Keratinocyte (primary cell): ENCODE data around the gene SSH3. TPM values are rescaled to one million over a fixed set of nuclear protein-coding genes. Genes with fewer than 3 reads are reported as not detected.
A peak's percentile ranks its signal among the peaks of the same experiment; 100 is the strongest.

Experiments used
- DNase-seq: peaks from one replicate; pipeline ENCODE4 v3.0.0-alpha.2; 2011; ENCODE audit warnings: low read depth, missing footprints, low spot score
- FAIRE-seq: peaks from 2 replicates; lab custom pipeline; 2011; peaks lifted over from hg19 to GRCh38; lab: Jason Lieb, UNC
- H2AFZ ChIP-seq: 2 replicates; pipeline ENCODE4 v1.6.0; 2012; ENCODE audit warnings: low read length, control low read depth, inconsistent platforms; ENCODE audit not compliant: control insufficient read depth
- H3K27ac ChIP-seq: 2 replicates; pipeline ENCODE4 v1.5.1; 2011; ENCODE audit warnings: low read length; ENCODE audit not compliant: control insufficient read depth, insufficient read depth
- H3K27me3 ChIP-seq: 3 replicates; pipeline ENCODE4 v1.6.0; 2011; ENCODE audit warnings: low read length; ENCODE audit not compliant: control insufficient read depth, insufficient read depth; ENCODE audit errors: extremely low read depth
- H3K36me3 ChIP-seq, 2 experiments: 2 replicates in 1 of 2; 3 replicates in 1 of 2; pipeline ENCODE4 v1.5.1; 2011; ENCODE audit warnings: low read length in 2 of 2, mild to moderate bottlenecking in 1 of 2; ENCODE audit not compliant: control insufficient read depth in 2 of 2, insufficient read depth in 2 of 2; ENCODE audit errors: extremely low read depth in 1 of 2
- H3K4me1 ChIP-seq: 3 replicates; pipeline ENCODE4 v1.5.1; 2011; ENCODE audit warnings: low read length; ENCODE audit not compliant: control insufficient read depth, insufficient read depth; ENCODE audit errors: extremely low read depth
- H3K4me2 ChIP-seq: 3 replicates; pipeline ENCODE4 v1.6.0; 2011; ENCODE audit warnings: low read depth, low read length; ENCODE audit not compliant: control insufficient read depth, insufficient read depth; ENCODE audit errors: extremely low read depth
- H3K4me3 ChIP-seq, 3 experiments: fragments of 200-600 bp in 1 of 3; sonication (generic) in 1 of 3; 2 replicates in 2 of 3; 3 replicates in 1 of 3; pipeline ENCODE4 v1.5.1; 2011 to 2016; ENCODE audit warnings: low read length in 3 of 3, mild to moderate bottlenecking in 3 of 3, control low read depth in 2 of 3, inconsistent platforms in 1 of 3, low read depth in 1 of 3, mixed read lengths in 1 of 3, mixed run types in 1 of 3, moderate library complexity in 1 of 3; ENCODE audit not compliant: control insufficient read depth in 2 of 3, insufficient read depth in 2 of 3; ENCODE audit errors: extremely low read depth in 1 of 3
- H3K79me2 ChIP-seq: 2 replicates; pipeline ENCODE4 v1.6.0; 2012; ENCODE audit warnings: low read length; ENCODE audit not compliant: control insufficient read depth, insufficient read depth
- H3K9ac ChIP-seq: 3 replicates; pipeline ENCODE4 v1.6.0; 2011; ENCODE audit warnings: low read length; ENCODE audit not compliant: control insufficient read depth, insufficient read depth; ENCODE audit errors: extremely low read depth
- H3K9me1 ChIP-seq: 3 replicates; pipeline ENCODE4 v1.6.0; 2011; ENCODE audit warnings: low read length; ENCODE audit not compliant: control insufficient read depth, insufficient read depth; ENCODE audit errors: extremely low read depth
- H3K9me3 ChIP-seq: 2 replicates; pipeline ENCODE4 v1.5.1; 2012; ENCODE audit warnings: low read depth, low read length; ENCODE audit not compliant: control insufficient read depth
- H4K20me1 ChIP-seq: 3 replicates; pipeline ENCODE4 v1.6.0; 2011; ENCODE audit warnings: low read length; ENCODE audit not compliant: control insufficient read depth, insufficient read depth; ENCODE audit errors: extremely low read depth
- EZH2 ChIP-seq: IDR thresholded peaks from one replicate; pipeline ENCODE4 v1.6.1; 2012; ENCODE audit warnings: inconsistent platforms, mild to moderate bottlenecking, low read length, moderate library complexity
- dilution Hi-C: fragments of 300-500 bp; cut with MboI; formaldehyde crosslinking; loops from one replicate; pipeline ENCODE4 v1.7.0; 2020; ENCODE audit warnings: low sequenced_read_pairs; ENCODE audit not compliant: extremely low pct_ligation_motif_present
- polyA plus RNA-seq, 5 experiments: library from polyadenylated mRNA; depleted of rRNA in 3 of 5; stranded (reverse) in 3 of 5; stranded (forward) in 1 of 5; unstranded in 1 of 5; fragments of >200 nt; gene quantifications; 1 replicate in 1 of 5; 2 replicates in 3 of 5; 3 replicates in 1 of 5; pipeline versions ENCODE4 v1.2.1 to v1.2.3, GENCODE V29; 2011 to 2012; ENCODE audit warnings: missing spikeins in 2 of 5, low read depth in 1 of 5, low replicate concordance in 1 of 5
- TF ChIP-seq, protein P1 (sequence below), 3 experiments: IDR thresholded peaks in 1 of 3; conservative IDR thresholded peaks in 1 of 3; optimal IDR thresholded peaks in 1 of 3; 2 replicates in 2 of 3; 3 replicates in 1 of 3; pipeline versions ENCODE3 to v1.5.1; 2011; ENCODE audit warnings: low read length in 3 of 3, mild to moderate bottlenecking in 3 of 3, moderate library complexity in 2 of 3, control low read depth in 1 of 3, inconsistent platforms in 1 of 3; ENCODE audit not compliant: insufficient read depth in 2 of 3; ENCODE audit errors: extremely low read depth in 1 of 3

The SSH3 gene
- polyA plus RNA-seq, 1 donor (not counting 4 experiments of a cell fraction or from before 2014, with no cell fraction given), result 24.8 TPM

DNA sequence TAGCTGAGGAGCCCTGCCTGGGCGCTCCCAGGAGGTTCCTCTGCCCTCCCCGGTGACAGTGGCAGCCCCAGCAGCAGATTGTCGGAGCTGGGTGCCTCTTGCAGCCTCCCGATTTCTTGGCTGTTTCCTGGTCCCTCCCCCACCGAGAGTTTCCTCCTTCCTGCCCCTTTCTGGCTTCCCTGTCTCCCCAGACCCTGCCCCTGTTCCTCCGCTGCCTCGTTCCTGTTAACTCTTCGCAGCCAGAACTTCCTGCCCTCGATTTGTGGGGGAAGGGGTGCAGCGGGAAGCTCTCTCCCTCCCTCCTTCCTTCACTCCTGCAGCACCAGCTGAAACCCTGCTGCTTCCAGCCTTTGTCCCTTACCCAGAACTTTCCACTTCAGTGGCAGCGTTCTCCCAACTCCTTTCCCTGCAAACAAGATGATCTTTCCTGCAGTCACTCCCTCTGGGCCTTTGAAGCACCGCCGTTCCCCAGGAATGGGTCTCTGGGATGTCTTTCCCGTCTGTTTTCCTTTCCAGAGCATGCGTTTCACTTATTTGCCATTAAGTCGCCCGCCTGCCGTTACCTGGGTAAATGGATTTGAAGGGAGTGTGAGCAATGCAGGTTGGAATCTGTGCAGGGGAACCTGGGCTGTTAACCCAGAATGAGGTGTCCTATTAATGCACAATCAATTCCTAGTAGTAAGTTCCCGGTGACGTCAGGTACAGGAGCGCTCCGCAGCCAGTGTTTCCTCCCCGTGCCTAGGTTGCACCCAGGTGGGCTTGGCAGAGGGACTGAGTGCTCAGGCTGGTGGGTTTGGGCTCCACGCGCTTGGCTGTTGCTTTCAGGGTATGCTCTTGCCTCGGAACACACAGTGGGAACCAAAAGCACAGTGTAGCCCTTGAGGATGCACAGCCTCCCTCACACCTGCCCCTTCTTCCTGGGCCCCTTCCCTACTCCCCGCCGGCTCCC is 32.8 kb upstream of the SSH3 start:
- no peaks in the 10 kb centered on the region for H3K27me3 ChIP-seq
- H3K9ac ChIP-seq, result peak overlapping the region; percentile 55
- dilution Hi-C loops, result no loop called here
- peak overlapping the region; percentile 85 for H3K4me2 ChIP-seq
- FAIRE-seq (no peak), DNase-seq (no peak)
- peaks cover 51% of the 10 kb centered on the region for H3K4me1 ChIP-seq
- H3K79me2 ChIP-seq, result peaks cover 85% of the 10 kb centered on the region
- peaks cover 10 to 29% of the 10 kb centered on the region in 2 experiments for H3K36me3 ChIP-seq
- H3K4me3 ChIP-seq, result peak overlapping the region; percentile 1 to 50 (median 44)
- peaks cover 2% of the 10 kb centered on the region for H3K9me1 ChIP-seq
- H3K9me3 ChIP-seq, result no peaks in the 10 kb centered on the region
- H3K27ac ChIP-seq, result peak overlapping the region; percentile 27
- peaks cover 14% of the 10 kb centered on the region for H4K20me1 ChIP-seq
- H2AFZ ChIP-seq, result no peak overlapping the region
- TF ChIP-seq EZH2, result no peak
- TF ChIP-seq, protein P1, sequence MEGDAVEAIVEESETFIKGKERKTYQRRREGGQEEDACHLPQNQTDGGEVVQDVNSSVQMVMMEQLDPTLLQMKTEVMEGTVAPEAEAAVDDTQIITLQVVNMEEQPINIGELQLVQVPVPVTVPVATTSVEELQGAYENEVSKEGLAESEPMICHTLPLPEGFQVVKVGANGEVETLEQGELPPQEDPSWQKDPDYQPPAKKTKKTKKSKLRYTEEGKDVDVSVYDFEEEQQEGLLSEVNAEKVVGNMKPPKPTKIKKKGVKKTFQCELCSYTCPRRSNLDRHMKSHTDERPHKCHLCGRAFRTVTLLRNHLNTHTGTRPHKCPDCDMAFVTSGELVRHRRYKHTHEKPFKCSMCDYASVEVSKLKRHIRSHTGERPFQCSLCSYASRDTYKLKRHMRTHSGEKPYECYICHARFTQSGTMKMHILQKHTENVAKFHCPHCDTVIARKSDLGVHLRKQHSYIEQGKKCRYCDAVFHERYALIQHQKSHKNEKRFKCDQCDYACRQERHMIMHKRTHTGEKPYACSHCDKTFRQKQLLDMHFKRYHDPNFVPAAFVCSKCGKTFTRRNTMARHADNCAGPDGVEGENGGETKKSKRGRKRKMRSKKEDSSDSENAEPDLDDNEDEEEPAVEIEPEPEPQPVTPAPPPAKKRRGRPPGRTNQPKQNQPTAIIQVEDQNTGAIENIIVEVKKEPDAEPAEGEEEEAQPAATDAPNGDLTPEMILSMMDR (optimal IDR thresholded peaks at IDR 0.05 in 1 of 3, IDR thresholded peaks at IDR 0.05 in 1 of 3, conservative IDR thresholded peaks at IDR 0.05 in 1 of 3; ENCODE audit: extremely low read depth in 1 of 3, insufficient read depth in 2 of 3, low read length in 3 of 3), result no peak

DNA sequence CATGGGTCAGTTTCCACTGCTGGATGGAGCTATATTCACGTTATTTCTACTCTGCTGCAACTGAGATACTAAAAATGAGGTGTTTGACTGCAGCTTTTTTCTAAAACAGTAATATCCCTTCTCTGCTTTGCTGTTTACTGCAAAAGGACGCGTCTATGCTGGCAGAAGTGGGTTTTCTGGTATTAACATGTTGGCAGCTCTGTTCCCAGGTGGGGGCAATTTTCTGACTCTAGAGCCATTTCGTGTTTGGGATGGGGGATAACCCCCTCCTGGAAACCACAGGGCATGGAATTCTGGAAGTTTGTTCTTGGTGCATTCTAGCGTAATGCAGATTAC is 32.2 kb upstream of the SSH3 start:
- peaks cover 11 to 29% of the 10 kb centered on the region in 2 experiments for H3K36me3 ChIP-seq
- H3K4me2 ChIP-seq, result peak overlapping the region; percentile 85
- DNase-seq, result no peak
- peaks cover 92% of the 10 kb centered on the region for H3K79me2 ChIP-seq
- FAIRE-seq, result no peak
- no peaks in the 10 kb centered on the region for H3K27me3 ChIP-seq
- H3K4me3 ChIP-seq, result no peak overlapping the region
- no peaks in the 10 kb centered on the region for H3K9me3 ChIP-seq
- H3K9me1 ChIP-seq, result peaks cover 2% of the 10 kb centered on the region
- TF ChIP-seq EZH2, result no peak
- no peak overlapping the region for H2AFZ ChIP-seq
- peaks cover 14% of the 10 kb centered on the region for H4K20me1 ChIP-seq
- no peak overlapping the region for H3K9ac ChIP-seq
- dilution Hi-C loops, result no loop called here
- peaks cover 45% of the 10 kb centered on the region for H3K4me1 ChIP-seq
- H3K27ac ChIP-seq, result no peak overlapping the region
